H1 (cell line): Measurements from ENCODE around the gene CCL22.

Experiments used
- BRCA1 ChIP-seq: IDR thresholded peaks from 2 replicates; pipeline ENCODE4 v1.6.1; 2012; ENCODE audit warnings: low read depth, low read length, improper control_type of control experiment
- EZH2 ChIP-seq: fragments of 200-600 bp; sonication (generic); IDR thresholded peaks from 2 replicates; pipeline ENCODE4 v1.7.1; 2012; ENCODE audit warnings: low read depth, mild to moderate bottlenecking, moderate library complexity, low read length, inconsistent platforms; ENCODE audit not compliant: severe bottlenecking
- KDM1A ChIP-seq: fragments of 200-600, 300-600 bp; sonication (generic); IDR thresholded peaks from 2 replicates; pipeline ENCODE4 v1.7.1; 2016; ENCODE audit warnings: mild to moderate bottlenecking, low read length, borderline replicate concordance
- POLR2AphosphoS5 ChIP-seq: IDR thresholded peaks from 2 replicates; pipeline ENCODE4 v1.6.1; 2011; ENCODE audit warnings: low read depth, low read length
- RXRA ChIP-seq: IDR thresholded peaks from 2 replicates; pipeline ENCODE4 v1.6.1; 2011; ENCODE audit warnings: low read depth, mild to moderate bottlenecking, low read length, moderate library complexity; ENCODE audit not compliant: insufficient read depth
- TAF7 ChIP-seq: optimal IDR thresholded peaks from 2 replicates; pipeline ENCODE3; 2011; ENCODE audit warnings: low read depth, mild to moderate bottlenecking, inconsistent platforms, low read length, moderate library complexity, borderline replicate concordance
- ZNF274 ChIP-seq: IDR thresholded peaks from 2 replicates; pipeline ENCODE4 v1.7.0; 2012; ENCODE audit warnings: low read length, borderline replicate concordance; ENCODE audit errors: extremely low read depth
- TF ChIP-seq, protein P1 (sequence below), 3 experiments: IDR thresholded peaks; 1 replicate in 2 of 3; 2 replicates in 1 of 3; pipeline versions ENCODE4 v1.5.1 to v1.6.1; 2011; ENCODE audit warnings: low read length in 3 of 3, mild to moderate bottlenecking in 3 of 3, inconsistent platforms in 2 of 3, low read depth in 1 of 3, moderate library complexity in 1 of 3; ENCODE audit not compliant: insufficient read depth in 1 of 3; ENCODE audit errors: control extremely low read depth in 1 of 3

GRCh38 chr16:57367116-57367752 is 8.7 kb downstream of the CCL22 start:
- TF ChIP-seq, protein P1, sequence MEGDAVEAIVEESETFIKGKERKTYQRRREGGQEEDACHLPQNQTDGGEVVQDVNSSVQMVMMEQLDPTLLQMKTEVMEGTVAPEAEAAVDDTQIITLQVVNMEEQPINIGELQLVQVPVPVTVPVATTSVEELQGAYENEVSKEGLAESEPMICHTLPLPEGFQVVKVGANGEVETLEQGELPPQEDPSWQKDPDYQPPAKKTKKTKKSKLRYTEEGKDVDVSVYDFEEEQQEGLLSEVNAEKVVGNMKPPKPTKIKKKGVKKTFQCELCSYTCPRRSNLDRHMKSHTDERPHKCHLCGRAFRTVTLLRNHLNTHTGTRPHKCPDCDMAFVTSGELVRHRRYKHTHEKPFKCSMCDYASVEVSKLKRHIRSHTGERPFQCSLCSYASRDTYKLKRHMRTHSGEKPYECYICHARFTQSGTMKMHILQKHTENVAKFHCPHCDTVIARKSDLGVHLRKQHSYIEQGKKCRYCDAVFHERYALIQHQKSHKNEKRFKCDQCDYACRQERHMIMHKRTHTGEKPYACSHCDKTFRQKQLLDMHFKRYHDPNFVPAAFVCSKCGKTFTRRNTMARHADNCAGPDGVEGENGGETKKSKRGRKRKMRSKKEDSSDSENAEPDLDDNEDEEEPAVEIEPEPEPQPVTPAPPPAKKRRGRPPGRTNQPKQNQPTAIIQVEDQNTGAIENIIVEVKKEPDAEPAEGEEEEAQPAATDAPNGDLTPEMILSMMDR (IDR thresholded peaks at IDR 0.05; ENCODE audit: control extremely low read depth in 1 of 3, insufficient read depth in 1 of 3, low read depth in 1 of 3, low read length in 3 of 3) = no peak
- TF ChIP-seq TAF7 (no peak), POLR2AphosphoS5 (no peak), BRCA1 (no peak), RXRA (no peak), ZNF274 (no peak), KDM1A (no peak), EZH2 (no peak)
